ENCODE results near the gene MAST4. TPM values are rescaled to one million over a fixed set of nuclear protein-coding genes. Genes with fewer than 3 reads are reported as not detected.

The MAST4 gene
- total and polyA plus RNA-seq, 2 donors: 17.0 to 18.8 TPM

GRCh38 chr5:67089200-67089725 is 493.1 kb downstream of the MAST4 start:
- WGBS: 94% methylated on average over 4 of the region's 4 CpGs
- no peaks in the 10 kb centered on the region for H3K4me1 ChIP-seq (ENCODE audit: control insufficient read depth in 2 of 2, insufficient read depth in 2 of 2, low read length in 2 of 2)
- DNase-seq (ENCODE audit: low read depth in 6 of 9, low spot score in 9 of 9): no peak
- no peaks in the 10 kb centered on the region for H3K9me3 ChIP-seq (ENCODE audit: control insufficient read depth in 2 of 2, insufficient read depth in 1 of 2, low read length in 1 of 2)
- no peak overlapping the region for H3K4me3 ChIP-seq (ENCODE audit: low read length in 2 of 2)
- H3K36me3 ChIP-seq (ENCODE audit: control insufficient read depth in 2 of 2, insufficient read depth in 2 of 2, low read length in 1 of 2): peaks cover 6 to 11% of the 10 kb centered on the region in 2 donors
- no peaks in the 10 kb centered on the region for H3K27me3 ChIP-seq (ENCODE audit: control insufficient read depth in 2 of 2, insufficient read depth in 1 of 2, low read length in 1 of 2)
- H3K27ac ChIP-seq (ENCODE audit: low read depth in 1 of 2, low read length in 1 of 2): no peak overlapping the region

- Histone ChIP-seq H3K9me3 (ENCODE audit: control insufficient read depth in 2 of 2, insufficient read depth in 1 of 2, low read length in 1 of 2) (no peaks in the 10 kb centered on the region), H3K36me3 (ENCODE audit: control insufficient read depth in 2 of 2, insufficient read depth in 2 of 2, low read length in 1 of 2) (peaks cover 6 to 16% of the 10 kb centered on the region in 2 donors), H3K27me3 (ENCODE audit: control insufficient read depth in 2 of 2, insufficient read depth in 1 of 2, low read length in 1 of 2) (no peaks in the 10 kb centered on the region), H3K27ac (ENCODE audit: low read depth in 1 of 2, low read length in 1 of 2) (no peak overlapping the region), H3K4me3 (ENCODE audit: low read length in 2 of 2) (no peak overlapping the region), H3K4me1 (ENCODE audit: control insufficient read depth in 2 of 2, insufficient read depth in 2 of 2, low read length in 2 of 2) (no peaks in the 10 kb centered on the region)
- 98% methylated on average over 2 of the region's 2 CpGs for WGBS
- no peak for DNase-seq (ENCODE audit: low read depth in 6 of 9, low spot score in 9 of 9)
Observed at GRCh38 chr5:67090040-67090439, 493.8 kb downstream of the MAST4 start.

- no peaks in the 10 kb centered on the region for H3K27me3 ChIP-seq (ENCODE audit: control insufficient read depth in 2 of 2, insufficient read depth in 1 of 2, low read length in 1 of 2)
- 97% methylated on average over 5 of the region's 5 CpGs for WGBS
- no peaks in the 10 kb centered on the region for H3K4me1 ChIP-seq (ENCODE audit: control insufficient read depth in 2 of 2, insufficient read depth in 2 of 2, low read length in 2 of 2)
- H3K9me3 ChIP-seq (ENCODE audit: control insufficient read depth in 2 of 2, insufficient read depth in 1 of 2, low read length in 1 of 2): no peaks in the 10 kb centered on the region
- no peak for DNase-seq (ENCODE audit: low read depth in 6 of 9, low spot score in 9 of 9)
- no peak overlapping the region for H3K4me3 ChIP-seq (ENCODE audit: low read length in 2 of 2)
- H3K27ac ChIP-seq (ENCODE audit: low read depth in 1 of 2, low read length in 1 of 2): no peak overlapping the region
- peaks cover 6 to 16% of the 10 kb centered on the region in 2 donors for H3K36me3 ChIP-seq (ENCODE audit: control insufficient read depth in 2 of 2, insufficient read depth in 2 of 2, low read length in 1 of 2)
Observed at GRCh38 chr5:67090593-67090992, 494.4 kb downstream of the MAST4 start.

DNA sequence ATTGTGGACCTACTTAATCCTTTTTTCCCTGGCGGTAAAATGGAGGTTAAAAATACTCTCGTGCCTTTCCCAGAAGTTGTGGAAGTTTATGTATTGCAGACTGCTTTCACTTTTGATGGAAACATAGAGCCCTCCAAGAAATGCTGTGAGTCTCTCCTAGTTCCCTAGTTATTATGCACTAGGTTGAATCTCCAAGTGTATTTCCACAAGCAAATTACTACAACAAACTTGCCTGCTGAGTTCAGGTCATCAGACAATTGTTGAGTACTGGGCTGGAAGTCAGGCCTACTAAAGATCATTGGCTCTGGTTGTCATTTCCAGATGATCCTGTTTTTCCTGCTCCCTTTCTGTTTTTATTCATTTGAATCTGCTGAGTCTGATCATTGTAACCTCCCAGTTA is 496.3 kb downstream of the MAST4 start:
- Histone ChIP-seq H3K9me3 (ENCODE audit: control insufficient read depth in 2 of 2, insufficient read depth in 1 of 2, low read length in 1 of 2) (no peaks in the 10 kb centered on the region), H3K4me1 (ENCODE audit: control insufficient read depth in 2 of 2, insufficient read depth in 2 of 2, low read length in 2 of 2) (no peaks in the 10 kb centered on the region), H3K4me3 (ENCODE audit: low read length in 2 of 2) (no peak overlapping the region), H3K36me3 (ENCODE audit: control insufficient read depth in 2 of 2, insufficient read depth in 2 of 2, low read length in 1 of 2) (peaks cover 8 to 16% of the 10 kb centered on the region in 2 donors), H3K27ac (ENCODE audit: low read depth in 1 of 2, low read length in 1 of 2) (no peak overlapping the region), H3K27me3 (ENCODE audit: control insufficient read depth in 2 of 2, insufficient read depth in 1 of 2, low read length in 1 of 2) (no peaks in the 10 kb centered on the region)
- WGBS: 76% methylated on average over 2 of the region's 2 CpGs
- DNase-seq (ENCODE audit: low read depth in 6 of 9, low spot score in 9 of 9): no peak

DNA sequence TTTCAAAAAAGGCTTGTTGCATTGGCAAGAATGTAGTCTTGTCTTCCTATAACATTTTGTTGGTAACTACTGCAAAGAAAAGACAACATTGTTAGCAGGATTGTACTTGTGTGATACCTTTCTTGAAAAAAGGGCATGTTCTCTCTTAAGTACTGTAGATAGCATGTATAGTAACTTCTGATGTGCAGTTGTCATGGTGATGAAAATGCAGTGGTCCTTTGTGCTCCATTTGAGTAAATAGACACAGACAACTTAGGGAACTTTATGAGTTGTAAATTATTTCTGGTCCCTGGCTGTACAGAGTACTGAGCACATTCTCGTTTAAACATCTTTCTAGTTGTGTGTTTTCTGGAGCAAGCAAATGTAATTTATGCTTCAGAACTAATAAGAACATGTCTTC is 497.1 kb downstream of the MAST4 start:
- no peak for DNase-seq (ENCODE audit: low read depth in 6 of 9, low spot score in 9 of 9)
- H3K36me3 ChIP-seq (ENCODE audit: control insufficient read depth in 2 of 2, insufficient read depth in 2 of 2, low read length in 1 of 2): peaks cover 8 to 16% of the 10 kb centered on the region in 2 donors
- no peak overlapping the region for H3K27ac ChIP-seq (ENCODE audit: low read depth in 1 of 2, low read length in 1 of 2)
- H3K4me3 ChIP-seq (ENCODE audit: low read length in 2 of 2): no peak overlapping the region
- H3K9me3 ChIP-seq (ENCODE audit: control insufficient read depth in 2 of 2, insufficient read depth in 1 of 2, low read length in 1 of 2): no peaks in the 10 kb centered on the region
- no peaks in the 10 kb centered on the region for H3K4me1 ChIP-seq (ENCODE audit: control insufficient read depth in 2 of 2, insufficient read depth in 2 of 2, low read length in 2 of 2)
- WGBS: 99% methylated on average over 1 of the region's 1 CpG
- no peaks in the 10 kb centered on the region for H3K27me3 ChIP-seq (ENCODE audit: control insufficient read depth in 2 of 2, insufficient read depth in 1 of 2, low read length in 1 of 2)

DNA sequence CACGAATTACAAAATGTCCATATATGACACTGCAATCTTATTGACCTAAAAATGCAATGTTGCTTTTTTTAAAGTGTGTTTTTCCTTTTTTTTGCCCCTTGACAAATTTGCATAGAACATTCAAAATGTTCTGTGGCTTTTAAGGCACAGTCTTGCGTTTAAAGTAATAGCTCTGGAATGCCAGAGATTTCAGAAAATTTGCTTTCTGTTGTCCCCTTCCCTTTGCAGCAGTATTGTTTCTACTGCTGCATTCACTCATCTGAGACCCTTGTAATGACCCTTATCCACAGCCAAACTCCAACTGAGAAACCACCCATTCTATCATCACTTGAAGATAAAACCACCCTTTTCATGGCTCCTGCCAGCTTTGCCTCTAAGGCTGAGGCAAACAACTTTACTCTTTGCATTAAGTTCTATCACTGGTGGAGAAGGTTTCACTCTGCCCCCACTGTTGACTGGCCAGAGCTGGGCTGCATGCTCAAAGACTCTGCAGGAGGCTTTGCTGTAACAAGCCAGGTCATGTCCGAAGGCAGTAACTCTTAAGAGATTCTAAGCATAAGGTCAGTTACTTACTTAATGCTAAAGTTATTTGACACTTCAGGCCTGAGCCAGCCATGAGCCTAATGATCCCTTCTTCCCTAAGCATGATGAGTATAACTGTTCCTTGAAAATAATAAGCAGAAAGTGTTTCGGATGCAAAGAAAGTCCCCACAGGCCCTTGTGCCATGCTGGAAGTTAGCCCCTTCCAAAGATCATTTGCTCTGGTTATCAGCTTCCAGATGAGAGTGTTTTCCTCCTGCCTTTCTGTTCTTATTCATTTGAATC is 498.5 kb downstream of the MAST4 start:
- Histone ChIP-seq H3K9me3 (ENCODE audit: control insufficient read depth in 2 of 2, insufficient read depth in 1 of 2, low read length in 1 of 2) (no peaks in the 10 kb centered on the region), H3K36me3 (ENCODE audit: control insufficient read depth in 2 of 2, insufficient read depth in 2 of 2, low read length in 1 of 2) (peaks cover 8 to 10% of the 10 kb centered on the region in 2 donors), H3K4me1 (ENCODE audit: control insufficient read depth in 2 of 2, insufficient read depth in 2 of 2, low read length in 2 of 2) (no peaks in the 10 kb centered on the region), H3K27me3 (ENCODE audit: control insufficient read depth in 2 of 2, insufficient read depth in 1 of 2, low read length in 1 of 2) (no peaks in the 10 kb centered on the region), H3K4me3 (ENCODE audit: low read length in 2 of 2) (no peak overlapping the region), H3K27ac (ENCODE audit: low read depth in 1 of 2, low read length in 1 of 2) (peak overlapping the region in 1 of 2 donors; percentile 28)
- WGBS: 92% methylated on average over 4 of the region's 4 CpGs
- DNase-seq (ENCODE audit: low read depth in 6 of 9, low spot score in 9 of 9): no peak

DNA sequence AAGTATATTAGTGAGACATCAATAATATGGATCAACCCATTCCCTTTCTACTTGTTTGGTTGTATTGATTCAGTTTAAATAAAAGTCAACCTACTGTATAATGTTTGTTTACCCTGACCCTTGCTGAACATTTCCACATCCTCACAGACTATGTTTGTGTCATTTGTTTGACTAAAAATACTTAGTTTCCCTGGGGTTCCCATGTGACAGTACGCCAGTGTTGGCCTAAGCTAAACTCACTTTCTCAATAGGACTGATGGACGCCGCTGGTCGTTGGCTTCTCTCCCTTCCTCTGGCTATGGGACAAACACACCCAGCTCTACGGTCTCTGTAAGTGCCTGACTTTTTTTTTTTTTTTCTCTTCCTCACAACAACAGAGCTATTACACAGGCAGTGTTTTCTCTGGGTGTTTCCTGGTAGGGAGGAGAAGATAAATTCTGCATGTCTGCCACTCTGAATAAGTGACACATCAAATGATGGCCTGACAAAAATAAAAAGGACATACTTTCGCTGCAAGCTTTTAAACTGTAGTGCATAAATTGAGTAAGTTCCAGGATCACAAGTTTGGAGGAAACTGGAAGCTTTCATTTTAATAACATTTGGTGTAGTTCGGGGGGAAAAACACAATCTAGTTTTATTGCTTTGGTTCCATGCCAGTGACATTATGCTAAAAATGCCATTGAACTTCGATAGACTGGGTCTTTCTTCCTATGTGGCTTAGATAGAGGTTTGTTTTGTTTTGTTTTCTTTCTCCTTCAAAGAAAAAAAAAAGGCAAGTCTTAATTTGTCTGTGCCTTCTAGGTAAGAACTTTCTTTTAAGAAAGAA is 499.4 kb downstream of the MAST4 start:
- DNase-seq (ENCODE audit: low read depth in 6 of 9, low spot score in 9 of 9): no peak
- Histone ChIP-seq H3K4me1 (ENCODE audit: control insufficient read depth in 2 of 2, insufficient read depth in 2 of 2, low read length in 2 of 2) (no peaks in the 10 kb centered on the region), H3K27ac (ENCODE audit: low read depth in 1 of 2, low read length in 1 of 2) (peak overlapping the region in 1 of 2 donors; percentile 28), H3K27me3 (ENCODE audit: control insufficient read depth in 2 of 2, insufficient read depth in 1 of 2, low read length in 1 of 2) (no peaks in the 10 kb centered on the region), H3K36me3 (ENCODE audit: control insufficient read depth in 2 of 2, insufficient read depth in 2 of 2, low read length in 1 of 2) (peaks cover 7 to 10% of the 10 kb centered on the region in 2 donors), H3K4me3 (ENCODE audit: low read length in 2 of 2) (no peak overlapping the region), H3K9me3 (ENCODE audit: control insufficient read depth in 2 of 2, insufficient read depth in 1 of 2, low read length in 1 of 2) (no peaks in the 10 kb centered on the region)
- WGBS: 74% methylated on average over 8 of the region's 8 CpGs

DNA sequence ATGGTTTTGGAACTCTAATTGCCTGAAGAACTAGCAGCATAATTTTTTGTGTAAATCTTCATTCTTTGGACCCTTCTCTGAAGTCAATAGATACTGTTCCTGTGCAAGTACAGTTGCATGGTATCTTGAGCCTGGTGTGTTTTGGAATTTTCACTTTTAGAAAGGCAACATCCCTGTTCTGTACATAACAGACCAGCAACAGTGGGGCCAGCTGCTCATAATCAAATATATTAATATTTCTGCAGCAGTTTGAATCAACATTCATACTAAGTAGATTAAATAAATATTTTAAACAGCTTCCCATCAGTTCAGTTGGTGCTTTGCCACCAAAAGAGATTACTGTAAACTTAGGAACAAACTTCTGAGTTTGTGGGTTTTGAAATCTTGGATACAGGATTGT is 502.5 kb downstream of the MAST4 start:
- DNase-seq (ENCODE audit: low read depth in 6 of 9, low spot score in 9 of 9): no peak
- no peak overlapping the region for H3K4me3 ChIP-seq (ENCODE audit: low read length in 2 of 2)
- no peaks in the 10 kb centered on the region for H3K4me1 ChIP-seq (ENCODE audit: control insufficient read depth in 2 of 2, insufficient read depth in 2 of 2, low read length in 2 of 2)
- no peaks in the 10 kb centered on the region for H3K27me3 ChIP-seq (ENCODE audit: control insufficient read depth in 2 of 2, insufficient read depth in 1 of 2, low read length in 1 of 2)
- peaks cover 19 to 30% of the 10 kb centered on the region in 2 donors for H3K36me3 ChIP-seq (ENCODE audit: control insufficient read depth in 2 of 2, insufficient read depth in 2 of 2, low read length in 1 of 2)
- H3K9me3 ChIP-seq (ENCODE audit: control insufficient read depth in 2 of 2, insufficient read depth in 1 of 2, low read length in 1 of 2): no peaks in the 10 kb centered on the region
- no peak overlapping the region for H3K27ac ChIP-seq (ENCODE audit: low read depth in 1 of 2, low read length in 1 of 2)

DNA sequence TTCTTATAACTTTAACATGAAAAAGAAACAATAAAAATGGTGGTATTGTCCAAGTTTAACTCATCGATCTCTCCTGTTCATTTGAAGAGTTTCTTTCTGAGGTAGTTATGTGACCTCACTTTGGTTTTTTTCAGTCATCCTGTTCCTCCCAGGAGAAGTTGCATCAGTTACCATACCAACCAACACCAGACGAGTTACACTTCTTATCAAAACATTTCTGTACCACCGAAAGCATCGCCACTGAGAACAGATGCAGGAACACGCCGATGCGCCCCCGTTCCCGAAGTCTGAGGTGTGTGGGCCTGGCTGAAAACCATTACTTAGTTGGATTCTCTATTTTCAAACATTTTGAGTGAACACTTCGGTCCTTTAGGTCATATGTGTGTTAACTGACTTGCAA is 504.1 kb downstream of the MAST4 start:
- H3K9me3 ChIP-seq (ENCODE audit: control insufficient read depth in 2 of 2, insufficient read depth in 1 of 2, low read length in 1 of 2): no peaks in the 10 kb centered on the region
- no peak for DNase-seq (ENCODE audit: low read depth in 6 of 9, low spot score in 9 of 9)
- no peaks in the 10 kb centered on the region for H3K27me3 ChIP-seq (ENCODE audit: control insufficient read depth in 2 of 2, insufficient read depth in 1 of 2, low read length in 1 of 2)
- H3K4me1 ChIP-seq (ENCODE audit: control insufficient read depth in 2 of 2, insufficient read depth in 2 of 2, low read length in 2 of 2): no peaks in the 10 kb centered on the region
- H3K4me3 ChIP-seq (ENCODE audit: low read length in 2 of 2): no peak overlapping the region
- H3K27ac ChIP-seq (ENCODE audit: low read depth in 1 of 2, low read length in 1 of 2): no peak overlapping the region
- H3K36me3 ChIP-seq (ENCODE audit: control insufficient read depth in 2 of 2, insufficient read depth in 2 of 2, low read length in 1 of 2): peaks cover 14 to 45% of the 10 kb centered on the region in 2 donors
- 98% methylated on average over 10 of the region's 10 CpGs for WGBS
